ENCODE measurements around the gene C14orf132.

DNA sequence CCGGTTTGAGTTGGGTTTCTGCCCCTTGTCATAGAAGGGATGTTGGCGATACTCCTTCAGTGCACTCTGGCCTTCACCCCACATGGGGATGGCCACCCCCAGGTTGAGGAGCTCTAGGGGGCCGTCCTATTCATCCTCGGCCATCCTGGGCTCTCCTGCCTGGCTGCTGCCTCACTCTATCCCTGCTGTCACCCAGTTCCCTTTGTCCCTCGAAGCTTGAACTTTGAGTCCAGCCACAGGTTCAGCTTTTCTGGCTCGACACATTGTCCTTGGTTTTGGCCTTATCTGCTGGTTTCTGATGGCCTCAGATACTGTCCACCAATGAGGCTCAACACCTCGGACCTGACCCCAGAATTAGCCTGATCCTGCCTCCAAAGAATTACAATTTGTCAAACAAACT is 58.6 kb downstream of the C14orf132 start:
- TF ChIP-seq EZH2 (IDR thresholded peaks at IDR 0.05; ENCODE audit: borderline replicate concordance, control insufficient read depth, low read depth, low read length) (no peak), EGR1 (IDR thresholded peaks at IDR 0.05; ENCODE audit: borderline replicate concordance in 1 of 2, low read depth in 2 of 2, low read length in 2 of 2) (no peak), RAD21 (IDR thresholded peaks at IDR 0.05; ENCODE audit: insufficient read depth, low read depth, low read length) (no peak), SP1 (IDR thresholded peaks at IDR 0.05; ENCODE audit: low read depth, low read length) (no peak), SUZ12 (IDR thresholded peaks at IDR 0.05; ENCODE audit: unreplicated experiment) (no peak), HDGF (IDR thresholded peaks at IDR 0.05) (no peak)
- TF ChIP-seq, protein P1, sequence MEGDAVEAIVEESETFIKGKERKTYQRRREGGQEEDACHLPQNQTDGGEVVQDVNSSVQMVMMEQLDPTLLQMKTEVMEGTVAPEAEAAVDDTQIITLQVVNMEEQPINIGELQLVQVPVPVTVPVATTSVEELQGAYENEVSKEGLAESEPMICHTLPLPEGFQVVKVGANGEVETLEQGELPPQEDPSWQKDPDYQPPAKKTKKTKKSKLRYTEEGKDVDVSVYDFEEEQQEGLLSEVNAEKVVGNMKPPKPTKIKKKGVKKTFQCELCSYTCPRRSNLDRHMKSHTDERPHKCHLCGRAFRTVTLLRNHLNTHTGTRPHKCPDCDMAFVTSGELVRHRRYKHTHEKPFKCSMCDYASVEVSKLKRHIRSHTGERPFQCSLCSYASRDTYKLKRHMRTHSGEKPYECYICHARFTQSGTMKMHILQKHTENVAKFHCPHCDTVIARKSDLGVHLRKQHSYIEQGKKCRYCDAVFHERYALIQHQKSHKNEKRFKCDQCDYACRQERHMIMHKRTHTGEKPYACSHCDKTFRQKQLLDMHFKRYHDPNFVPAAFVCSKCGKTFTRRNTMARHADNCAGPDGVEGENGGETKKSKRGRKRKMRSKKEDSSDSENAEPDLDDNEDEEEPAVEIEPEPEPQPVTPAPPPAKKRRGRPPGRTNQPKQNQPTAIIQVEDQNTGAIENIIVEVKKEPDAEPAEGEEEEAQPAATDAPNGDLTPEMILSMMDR (IDR thresholded peaks at IDR 0.05 in 2 of 3, conservative IDR thresholded peaks at IDR 0.05 in 1 of 3; ENCODE audit: control insufficient read depth in 2 of 3, extremely low read depth in 1 of 3, insufficient read depth in 1 of 3, low read depth in 3 of 3, low read length in 3 of 3), result no peak
